HG03175 (cell line): ENCODE data around the gene HNMT.
"Not testable (repeated sequence)": the region's sequence is repeated elsewhere in the genome, so short reads cannot be mapped to it uniquely, and the experiment has no call there.

Experiments
- ATAC-seq: cut with Tn5 transposase; IDR thresholded peaks from one replicate; pipeline ENCODE4 v1.9.1; 2021; ENCODE audit warnings: mild to moderate bottlenecking, moderate library complexity; ENCODE audit not compliant: unreplicated experiment

The HNMT gene

GRCh38 chr2:137964066-137964858, at the start of gene HNMT:
Gene HNMT (plus strand): TSS chr2:137964473. CDS start chr2:137964492, 19 bp downstream.
- no peak for ATAC-seq

- no peak for ATAC-seq
Measured at GRCh38 chr2:137921105-137921880, 43.0 kb upstream of the HNMT start.

DNA sequence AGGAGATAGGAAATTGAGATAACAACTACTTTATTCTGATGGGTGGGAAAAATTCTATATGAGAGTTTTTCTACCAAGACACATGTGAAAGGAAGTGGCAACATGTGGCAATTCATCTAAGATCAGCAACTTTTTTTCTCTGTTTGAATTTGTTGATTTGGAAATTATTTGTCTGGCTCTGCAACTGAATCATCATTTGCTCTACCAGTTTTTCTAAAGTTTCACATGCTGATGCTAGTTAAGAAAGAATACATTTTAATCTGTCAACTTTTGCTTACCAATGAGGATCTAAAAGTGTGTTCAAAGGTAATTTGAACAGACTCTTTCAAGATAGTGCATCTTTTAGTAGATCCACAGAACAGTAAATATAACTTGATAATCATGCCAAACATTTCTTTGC, 42.1 kb upstream of the HNMT start:
- not testable (repeated sequence) for ATAC-seq

GRCh38 chr2:137924019-137924418, 40.3 kb upstream of the HNMT start:
- no peak for ATAC-seq

- no peak for ATAC-seq
Measured at GRCh38 chr2:137925599-137925998, 38.7 kb upstream of the HNMT start.

DNA sequence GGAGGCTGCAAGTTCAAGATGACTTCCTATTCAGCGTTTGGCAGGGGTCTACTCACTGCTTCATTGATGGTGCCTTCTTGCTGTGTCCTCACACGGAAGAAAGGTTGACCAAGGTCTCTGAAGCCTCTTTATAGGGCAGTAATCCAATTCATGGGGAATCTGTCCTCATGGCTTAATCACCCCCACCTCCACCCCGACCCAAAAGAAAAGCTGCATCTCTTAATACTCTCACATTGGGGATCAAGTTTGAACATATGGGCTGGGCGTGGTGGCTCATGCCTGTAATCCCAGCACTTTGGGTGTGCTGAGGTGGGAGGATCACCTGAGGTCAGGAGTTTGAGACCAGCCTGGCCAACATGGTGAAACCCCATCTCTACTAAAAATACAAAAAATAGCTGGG, 36.4 kb upstream of the HNMT start:
- ATAC-seq = no peak

- ATAC-seq = no peak
Measured at GRCh38 chr2:137928547-137929518, 35.4 kb upstream of the HNMT start.

- ATAC-seq = no peak
Measured at GRCh38 chr2:137929519-137929916, 34.8 kb upstream of the HNMT start.

- no peak for ATAC-seq
Measured at GRCh38 chr2:137930146-137930545, 34.1 kb upstream of the HNMT start.

GRCh38 chr2:137935591-137935990, 28.7 kb upstream of the HNMT start:
- no peak for ATAC-seq

DNA sequence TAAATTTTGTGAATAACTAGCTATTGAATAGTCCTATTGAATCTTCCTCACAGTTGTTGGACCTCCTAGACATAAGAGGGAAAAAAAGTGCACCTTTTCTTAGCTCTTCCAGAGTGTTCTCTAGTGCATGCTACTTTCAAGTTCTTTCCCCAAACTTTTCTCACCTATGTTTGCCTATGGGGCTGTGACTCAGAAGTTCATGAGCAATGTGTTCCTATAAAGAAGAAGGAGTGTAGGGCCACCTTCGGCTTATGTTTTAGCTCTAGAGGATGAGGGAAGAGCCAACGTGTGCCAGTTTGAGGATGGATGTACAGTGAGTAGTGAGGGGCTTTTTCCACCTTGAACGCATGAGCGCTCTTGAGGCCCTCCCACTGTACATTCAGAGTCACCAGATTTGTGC, 27.0 kb upstream of the HNMT start:
- no peak for ATAC-seq

DNA sequence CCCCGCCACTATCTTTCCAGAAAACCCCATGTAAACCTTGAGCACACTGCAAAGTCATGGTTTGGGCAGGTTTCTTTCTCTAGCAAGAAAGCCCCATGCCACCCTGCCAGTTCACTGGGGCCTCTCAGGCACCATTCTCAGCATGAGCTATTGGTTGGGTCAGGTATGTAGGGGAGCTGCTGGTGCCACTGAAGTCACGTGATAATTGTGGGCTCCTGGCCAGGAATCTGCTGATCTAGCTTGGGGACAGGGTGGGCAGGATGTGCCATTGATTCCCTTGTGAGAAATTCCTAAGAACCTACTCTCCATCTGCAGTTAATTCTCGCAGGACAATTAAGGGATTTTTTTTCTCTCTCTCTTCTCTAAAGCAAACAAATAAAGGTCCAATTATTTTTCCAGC, 26.5 kb upstream of the HNMT start:
- ATAC-seq = no peak

DNA sequence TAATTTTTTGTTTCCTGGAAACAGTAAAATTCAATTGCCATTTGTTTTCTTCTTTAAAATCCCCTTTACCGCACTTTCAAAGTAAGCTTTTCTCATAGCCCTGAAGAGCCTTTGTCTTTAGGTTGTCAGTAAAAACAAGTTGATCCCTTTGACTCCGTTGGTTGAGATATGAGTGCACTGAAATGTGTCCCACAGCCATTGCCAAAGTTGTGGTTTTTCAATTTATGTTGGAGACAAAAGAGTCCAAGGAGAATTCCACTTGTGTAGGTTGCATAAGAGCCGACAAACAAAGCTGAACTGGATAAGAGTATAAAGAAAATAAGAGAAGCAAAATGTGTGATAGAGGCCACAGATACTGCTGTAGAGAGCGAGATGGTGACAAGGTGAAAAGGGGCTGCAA, 26.1 kb upstream of the HNMT start:
- ATAC-seq = no peak

DNA sequence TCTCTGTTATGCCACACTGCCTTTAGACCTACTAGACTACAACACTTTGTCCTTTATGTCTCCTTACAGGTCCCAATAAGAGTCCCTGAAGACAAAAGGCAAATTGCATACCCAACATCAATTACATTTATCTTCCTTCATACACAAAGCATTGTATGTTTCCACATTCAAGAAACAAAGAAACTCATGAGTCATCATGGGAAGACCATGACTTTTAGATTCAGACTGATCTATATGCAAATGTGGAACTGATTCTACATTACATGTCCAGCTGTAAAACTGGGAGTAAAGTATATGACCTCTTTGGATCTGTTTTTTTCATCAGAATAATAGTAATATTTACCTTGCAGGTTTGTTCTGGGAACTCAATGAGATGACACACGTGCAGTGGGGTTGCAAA, 25.2 kb upstream of the HNMT start:
- no peak for ATAC-seq

DNA sequence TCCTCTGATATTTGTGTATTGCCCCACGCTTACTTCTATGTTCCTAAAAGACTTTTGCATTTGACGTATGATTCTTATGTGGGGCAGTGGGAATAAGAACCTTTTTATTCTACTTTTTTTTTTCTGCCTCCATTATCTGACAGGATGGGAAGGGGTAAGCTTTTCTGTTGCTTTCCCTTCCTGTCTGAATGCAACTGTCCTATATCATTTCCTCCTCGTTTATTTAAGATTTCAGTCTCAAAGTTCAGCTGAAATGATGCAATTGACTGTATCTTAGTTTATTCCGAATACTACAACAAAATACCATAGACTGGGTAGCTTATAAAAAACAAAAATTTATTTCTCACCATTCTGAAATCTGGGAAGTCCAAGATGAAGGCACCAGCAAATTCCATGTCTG, 24.1 kb upstream of the HNMT start:
- ATAC-seq = no peak

DNA sequence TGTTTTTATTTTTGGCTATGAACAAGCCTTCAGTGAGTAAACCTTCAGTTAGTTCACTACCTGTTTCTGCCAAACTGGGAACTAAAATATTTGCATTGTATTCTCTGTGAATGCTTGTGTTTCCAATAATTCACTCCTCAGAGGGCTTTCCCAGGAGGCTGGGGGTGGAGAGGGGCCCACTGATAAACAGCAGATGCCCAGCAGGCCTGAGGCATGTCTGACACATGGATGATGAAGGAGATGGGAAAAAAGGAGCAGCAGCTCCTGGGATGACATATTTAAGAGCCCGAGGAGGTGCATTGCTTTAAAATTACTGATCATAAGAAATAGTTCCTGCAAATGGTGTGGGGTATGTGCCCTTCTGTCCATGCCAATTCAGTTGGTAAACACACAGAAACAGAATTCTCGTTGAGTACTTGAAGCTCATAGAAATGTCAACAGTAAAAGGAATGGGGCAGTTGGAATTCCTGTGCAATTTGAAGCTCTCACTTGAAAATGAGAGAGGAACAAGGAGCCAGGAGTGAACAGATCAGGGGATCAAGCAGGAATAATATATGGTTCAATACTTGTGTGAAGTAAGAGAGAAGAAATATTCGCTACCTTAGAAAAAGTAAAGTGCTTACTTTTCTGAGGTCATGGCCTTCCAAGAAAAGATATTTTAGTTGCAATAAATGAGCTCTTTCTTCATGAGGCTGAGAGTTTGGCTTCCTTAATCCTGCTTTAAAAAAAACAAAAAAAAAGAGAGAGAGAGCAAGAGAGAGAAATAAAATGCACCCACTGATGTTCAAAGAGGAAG, 22.0 kb upstream of the HNMT start:
- ATAC-seq = no peak

- no peak for ATAC-seq
Measured at GRCh38 chr2:137942833-137943677, 21.2 kb upstream of the HNMT start.

DNA sequence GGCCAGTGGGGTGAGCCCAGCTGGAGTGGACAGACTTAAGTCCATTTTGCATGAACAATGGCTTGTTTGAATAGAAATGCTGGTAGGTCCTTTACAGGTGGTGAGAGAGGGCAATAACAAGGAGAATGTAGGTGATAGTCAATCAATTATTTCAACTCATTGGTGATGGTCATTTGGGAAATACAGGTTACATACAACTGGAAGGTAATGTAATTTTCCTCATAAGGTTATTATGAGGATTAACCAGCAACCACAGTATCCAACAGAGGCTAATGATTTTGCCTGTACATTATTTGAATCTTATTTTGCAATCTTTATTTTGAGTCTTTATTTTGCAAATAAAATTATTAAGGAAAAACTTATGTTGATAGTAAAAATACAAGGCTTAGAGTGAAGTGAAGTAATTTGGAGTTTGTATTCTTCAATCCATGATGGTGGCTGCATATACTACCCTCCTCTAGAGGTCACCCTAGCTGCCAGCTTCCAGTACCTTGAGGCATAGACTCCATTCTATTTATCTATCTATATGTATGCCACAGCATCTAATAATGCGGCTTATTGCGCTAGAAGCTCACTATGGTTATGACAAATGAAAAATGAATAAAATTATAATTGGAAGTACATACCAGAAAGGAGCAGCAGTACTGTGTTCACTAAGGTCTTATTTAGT, 20.5 kb upstream of the HNMT start:
- no peak for ATAC-seq

GRCh38 chr2:137944714-137945113, 19.6 kb upstream of the HNMT start:
- ATAC-seq = no peak
